ENCODE measurements around the gene MFNG.
A peak's percentile ranks its signal among the peaks of the same experiment; 100 is the strongest.

The MFNG gene

GRCh38 chr22:37448516-37449127 is 37.6 kb downstream of the MFNG start:
- no peak for DNase-seq (ENCODE audit: low read depth in 2 of 2)

GRCh38 chr22:37445501-37445900 is 40.7 kb downstream of the MFNG start:
- DNase-seq (ENCODE audit: low read depth in 2 of 2) = no peak

GRCh38 chr22:37443977-37444376 is 42.2 kb downstream of the MFNG start:
- DNase-seq (ENCODE audit: low read depth in 2 of 2) = no peak

GRCh38 chr22:37443086-37443485 is 43.1 kb downstream of the MFNG start:
- no peak for DNase-seq (ENCODE audit: low read depth in 2 of 2)

GRCh38 chr22:37442537-37442936 is 43.6 kb downstream of the MFNG start:
- no peak for DNase-seq (ENCODE audit: low read depth in 2 of 2)

- no peak for DNase-seq (ENCODE audit: low read depth in 2 of 2)
Observed at GRCh38 chr22:37442135-37442534, 44.0 kb downstream of the MFNG start.

GRCh38 chr22:37440875-37441274 is 45.3 kb downstream of the MFNG start:
- DNase-seq (ENCODE audit: low read depth in 2 of 2) = no peak

- DNase-seq (ENCODE audit: low read depth in 2 of 2) = no peak
Observed at GRCh38 chr22:37439347-37439746, 46.8 kb downstream of the MFNG start.

- DNase-seq (ENCODE audit: low read depth in 2 of 2) = no peak
Observed at GRCh38 chr22:37435970-37436603, 50.1 kb downstream of the MFNG start.

GRCh38 chr22:37433786-37434185 is 52.4 kb downstream of the MFNG start:
- no peak for DNase-seq (ENCODE audit: low read depth in 2 of 2)

GRCh38 chr22:37432708-37433054 is 53.5 kb downstream of the MFNG start:
- DNase-seq (ENCODE audit: low read depth in 2 of 2) = no peak

- peak in 1 of 2 experiments; percentile 48 for DNase-seq (ENCODE audit: low read depth in 2 of 2)
Observed at GRCh38 chr22:37431801-37432707, 54.1 kb downstream of the MFNG start.

GRCh38 chr22:37431366-37431765 is 54.8 kb downstream of the MFNG start:
- DNase-seq (ENCODE audit: low read depth in 2 of 2) = no peak

- no peak for DNase-seq (ENCODE audit: low read depth in 2 of 2)
Observed at GRCh38 chr22:37430941-37431340, 55.2 kb downstream of the MFNG start.

- peak in 1 of 2 experiments; percentile 54 for DNase-seq (ENCODE audit: low read depth in 2 of 2)
Observed at GRCh38 chr22:37428649-37429586, 57.3 kb downstream of the MFNG start.

- DNase-seq (ENCODE audit: low read depth in 2 of 2) = no peak
Observed at GRCh38 chr22:37427711-37428635, 58.2 kb downstream of the MFNG start.

GRCh38 chr22:37427135-37427710 is 59.0 kb downstream of the MFNG start, which contains the start of gene ELFN2:
TSS of gene ELFN2 (minus strand) at chr22:37427479. CDS start at chr22:37375534, 51,945 bp downstream.
- no peak for DNase-seq (ENCODE audit: low read depth in 2 of 2)

- DNase-seq (ENCODE audit: low read depth in 2 of 2) = no peak
Observed at GRCh38 chr22:37426706-37427134, 59.5 kb downstream of the MFNG start.

GRCh38 chr22:37425800-37426705 is 60.1 kb downstream of the MFNG start:
- no peak for DNase-seq (ENCODE audit: low read depth in 2 of 2)
